Stimulated activated CD8-positive, alpha-beta memory T cell treated with anti-CD3 and anti-CD28 coated beads, Interleukin-4, amount 100 ng/mL, for 4 hours (primary cell): ENCODE results near the gene SELENOO.
"Not testable (repeated sequence)": the region's sequence is repeated elsewhere in the genome, so short reads cannot be mapped to it uniquely, and the experiment has no call there.

Source experiments
- DNase-seq, 2 donors: peaks; one replicate each; pipeline ENCODE4 v3.0.0-alpha.2; 2020; ENCODE audit warnings: low read depth in 2 of 2, low spot score in 1 of 2

Gene SELENOO

GRCh38 chr22:50198624-50199017, 2.2 kb upstream of the SELENOO start:
- DNase-seq = no peak

DNA sequence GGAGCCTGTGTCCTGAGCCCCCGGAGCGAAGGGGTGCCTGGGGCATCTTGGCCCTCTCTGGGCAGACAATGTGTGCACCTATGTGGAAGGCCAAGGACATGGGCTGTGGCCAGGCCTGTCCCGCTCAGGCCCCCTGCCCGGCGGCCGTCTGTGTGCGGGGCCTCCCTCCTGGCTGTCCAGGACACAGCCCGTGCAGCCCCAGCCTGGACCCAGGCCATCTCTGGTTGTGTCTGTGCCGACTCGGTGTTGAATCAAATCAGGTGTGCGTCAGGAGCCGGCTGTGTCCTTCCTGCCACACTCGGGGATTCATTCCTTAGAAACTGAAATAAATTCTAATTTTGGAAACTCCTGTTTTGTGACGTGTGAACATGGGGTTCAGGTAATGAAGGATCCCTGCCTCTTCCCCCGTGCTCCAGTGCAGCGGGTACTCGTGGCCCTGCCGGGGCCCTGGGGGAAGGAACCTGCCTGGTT, 1.5 kb upstream of the SELENOO start:
- DNase-seq = no peak

DNA sequence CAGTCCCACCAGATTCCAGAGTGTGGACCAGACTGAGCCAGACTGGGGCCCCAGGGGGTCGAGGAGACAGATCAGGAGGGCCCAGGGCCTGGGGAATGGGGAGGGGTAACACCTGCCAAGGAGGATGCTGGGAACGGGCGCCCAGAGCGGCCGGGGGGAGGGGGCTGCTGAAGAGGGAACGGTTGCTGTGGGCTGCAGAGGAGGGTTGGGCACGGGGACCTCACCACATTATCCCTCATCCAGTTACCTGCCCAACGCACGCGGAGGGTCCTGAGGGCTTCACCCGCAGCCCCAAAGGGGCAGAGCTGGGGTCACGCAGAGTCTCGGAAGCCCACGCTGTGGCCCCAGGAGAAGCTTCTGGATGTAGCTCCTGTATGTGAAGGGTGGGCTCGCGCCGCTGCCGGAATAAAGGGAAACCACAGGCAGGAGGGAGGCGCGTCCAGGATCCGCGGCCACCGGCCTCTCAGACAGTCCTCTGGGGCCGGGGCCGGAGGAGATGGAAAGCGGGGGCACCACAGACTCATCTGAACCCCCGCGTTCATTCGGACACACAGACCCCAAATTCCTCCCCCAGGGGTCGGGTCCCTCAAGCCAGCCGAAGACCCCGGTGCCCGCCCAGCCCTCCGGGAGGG, 866 bp upstream of the SELENOO start:
- DNase-seq = no peak

GRCh38 chr22:50201191-50202129, 649 bp downstream of the SELENOO start:
- no peak for DNase-seq

DNA sequence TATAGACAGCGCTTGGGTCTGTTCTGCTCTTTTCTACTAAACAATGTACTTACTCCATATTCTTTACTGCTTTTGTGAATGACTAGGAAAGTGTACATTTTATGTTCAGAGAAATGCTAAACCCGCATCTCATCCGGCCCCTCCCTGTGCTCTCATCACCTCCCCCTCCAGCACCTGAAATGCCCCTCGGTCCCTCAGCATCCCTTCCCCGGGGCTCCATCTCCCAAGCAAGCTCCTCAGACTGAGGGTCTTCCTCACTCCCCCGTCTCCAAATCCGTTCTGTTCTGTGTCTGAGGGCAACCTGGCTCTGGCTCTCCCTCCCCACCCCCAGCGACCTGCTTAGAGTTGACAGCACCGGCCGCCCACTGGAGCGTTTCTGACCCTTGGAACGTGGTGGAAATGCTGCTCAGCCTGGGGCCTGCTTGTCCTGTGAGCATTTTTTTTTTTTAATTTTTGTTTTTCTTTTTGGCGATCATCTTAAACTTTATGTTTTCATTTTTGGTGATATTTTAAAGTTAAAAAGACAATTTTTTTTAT, 1.4 kb downstream of the SELENOO start:
- no peak for DNase-seq

- no peak for DNase-seq
Measured at GRCh38 chr22:50203288-50203687, 2.5 kb downstream of the SELENOO start.

GRCh38 chr22:50204571-50204970, 3.8 kb downstream of the SELENOO start:
- DNase-seq = no peak

DNA sequence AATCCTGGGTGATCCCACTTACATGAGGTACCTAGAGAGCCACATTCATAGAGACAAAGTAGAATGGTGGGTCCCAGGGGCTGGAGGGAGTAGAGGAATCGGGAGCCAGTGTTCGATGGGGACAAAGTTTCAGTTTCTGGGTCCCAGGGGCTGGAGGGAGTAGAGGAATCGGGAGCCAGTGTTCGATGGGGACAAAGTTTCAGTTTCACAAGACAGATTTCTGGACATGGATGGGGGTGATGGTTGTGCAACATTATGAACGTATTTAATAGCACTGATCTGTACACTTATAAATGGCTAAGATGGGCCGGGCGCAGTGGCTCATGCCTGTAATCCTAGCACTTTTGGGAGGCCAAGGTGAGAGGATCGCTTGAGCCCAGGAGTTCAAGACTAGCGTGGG, 4.2 kb downstream of the SELENOO start:
- DNase-seq = not testable (repeated sequence)

DNA sequence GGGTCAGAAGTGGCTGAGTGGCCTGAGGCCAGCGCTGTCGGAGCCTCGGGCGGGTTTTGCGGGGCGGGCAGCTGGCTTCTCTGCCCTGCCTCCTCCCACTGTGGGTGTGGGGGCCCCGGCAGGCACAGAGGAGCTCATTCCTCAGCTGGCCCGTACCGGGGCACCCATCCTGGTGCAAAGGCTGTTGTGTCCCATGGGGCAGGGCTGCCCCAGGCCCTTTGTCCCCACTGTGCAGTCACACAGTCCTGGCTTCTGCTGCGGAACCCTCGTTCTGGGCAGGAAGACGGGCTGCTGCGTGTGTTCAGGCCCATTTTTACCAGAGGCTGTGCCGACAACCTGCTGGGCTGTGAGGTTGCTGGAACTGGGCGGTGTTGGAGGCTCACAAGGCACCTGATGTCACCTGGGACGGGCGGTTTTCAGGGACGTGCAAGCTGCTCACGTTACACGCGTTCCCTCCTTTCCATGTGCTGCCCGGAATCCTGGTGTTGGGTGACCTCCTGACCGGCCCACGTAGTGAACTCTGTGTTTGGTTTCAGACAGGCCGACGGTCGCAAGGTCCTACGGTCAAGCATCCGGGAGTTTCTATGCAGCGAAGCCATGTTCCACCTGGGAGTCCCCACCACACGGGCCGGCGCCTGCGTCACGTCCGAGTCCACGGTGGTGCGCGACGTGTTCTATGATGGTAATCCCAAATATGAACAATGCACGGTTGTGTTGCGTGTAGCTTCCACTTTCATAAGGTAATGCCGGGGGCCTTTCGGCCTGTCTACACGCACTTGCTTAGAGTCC, 5.2 kb downstream of the SELENOO start:
- no peak for DNase-seq

DNA sequence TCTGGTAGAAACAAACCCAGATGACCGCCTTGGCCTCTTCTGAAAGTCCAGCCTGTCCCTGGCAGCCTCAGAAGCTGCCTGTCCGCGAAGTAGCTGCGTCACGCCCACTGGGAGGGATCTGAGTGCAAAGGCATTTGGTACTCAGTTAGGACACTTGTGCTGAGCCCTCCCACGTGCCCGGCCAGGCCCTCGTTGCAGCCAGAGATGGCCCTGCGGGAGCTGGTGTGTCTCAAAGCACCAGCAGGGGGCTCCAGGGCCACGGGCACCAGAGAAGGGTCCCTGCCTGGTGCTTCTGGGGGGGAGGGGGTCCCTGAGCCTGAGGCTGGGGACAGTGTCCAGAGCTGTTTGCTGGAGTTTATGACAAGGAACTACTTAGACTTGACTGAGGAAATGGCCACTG, 5.8 kb downstream of the SELENOO start:
- DNase-seq = no peak

GRCh38 chr22:50207383-50208140, 6.8 kb downstream of the SELENOO start:
- DNase-seq = no peak

DNA sequence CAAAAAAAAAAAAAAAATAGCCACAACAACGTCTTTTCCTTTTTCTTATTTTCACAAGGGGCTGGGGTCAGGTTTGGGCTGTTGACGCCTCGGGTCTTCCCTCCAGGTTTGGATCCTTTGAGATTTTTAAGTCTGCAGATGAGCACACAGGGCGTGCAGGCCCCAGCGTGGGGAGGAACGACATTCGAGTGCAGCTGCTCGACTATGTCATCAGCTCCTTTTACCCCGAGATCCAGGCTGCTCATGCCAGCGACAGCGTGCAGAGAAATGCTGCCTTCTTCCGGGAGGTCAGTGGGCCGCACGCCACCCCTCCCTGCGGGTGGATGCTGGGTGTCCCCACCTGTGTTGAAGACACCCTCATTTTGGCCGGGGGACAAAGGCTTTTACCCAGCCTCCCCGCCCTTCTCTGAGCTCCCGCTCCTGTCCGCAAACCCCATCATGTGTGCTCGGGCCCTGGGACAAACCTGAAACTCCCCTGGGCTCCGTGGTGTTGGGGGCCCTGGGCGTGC, 7.7 kb downstream of the SELENOO start:
- no peak for DNase-seq

GRCh38 chr22:50208939-50209892, 8.4 kb downstream of the SELENOO start:
- no peak for DNase-seq

- peak; percentile 33 to 45 for DNase-seq
Measured at GRCh38 chr22:50209893-50210292, 9.1 kb downstream of the SELENOO start.

- no peak for DNase-seq
Measured at GRCh38 chr22:50210378-50211139, 9.7 kb downstream of the SELENOO start.

DNA sequence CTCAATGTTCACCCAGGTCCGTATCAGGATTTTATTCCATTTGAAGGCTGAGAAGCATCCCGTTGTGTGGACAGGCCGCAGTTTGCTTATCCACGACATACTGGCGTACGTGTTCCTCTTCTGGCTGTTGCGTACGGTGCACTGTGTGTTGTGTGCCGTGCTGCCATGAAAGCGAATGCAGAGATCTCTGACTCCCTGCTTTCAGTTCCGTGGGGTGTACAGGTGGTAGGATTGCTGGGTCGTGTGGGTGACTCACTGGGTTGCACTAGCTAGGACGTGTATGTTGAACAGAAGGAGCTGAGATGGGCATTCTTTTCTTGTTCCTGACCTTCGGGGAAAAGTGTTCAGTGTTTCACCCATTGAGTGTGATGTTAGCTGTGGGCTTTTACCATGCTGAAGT, 10.3 kb downstream of the SELENOO start:
- no peak for DNase-seq

- no peak for DNase-seq
Measured at GRCh38 chr22:50213263-50213662, 12.5 kb downstream of the SELENOO start.

DNA sequence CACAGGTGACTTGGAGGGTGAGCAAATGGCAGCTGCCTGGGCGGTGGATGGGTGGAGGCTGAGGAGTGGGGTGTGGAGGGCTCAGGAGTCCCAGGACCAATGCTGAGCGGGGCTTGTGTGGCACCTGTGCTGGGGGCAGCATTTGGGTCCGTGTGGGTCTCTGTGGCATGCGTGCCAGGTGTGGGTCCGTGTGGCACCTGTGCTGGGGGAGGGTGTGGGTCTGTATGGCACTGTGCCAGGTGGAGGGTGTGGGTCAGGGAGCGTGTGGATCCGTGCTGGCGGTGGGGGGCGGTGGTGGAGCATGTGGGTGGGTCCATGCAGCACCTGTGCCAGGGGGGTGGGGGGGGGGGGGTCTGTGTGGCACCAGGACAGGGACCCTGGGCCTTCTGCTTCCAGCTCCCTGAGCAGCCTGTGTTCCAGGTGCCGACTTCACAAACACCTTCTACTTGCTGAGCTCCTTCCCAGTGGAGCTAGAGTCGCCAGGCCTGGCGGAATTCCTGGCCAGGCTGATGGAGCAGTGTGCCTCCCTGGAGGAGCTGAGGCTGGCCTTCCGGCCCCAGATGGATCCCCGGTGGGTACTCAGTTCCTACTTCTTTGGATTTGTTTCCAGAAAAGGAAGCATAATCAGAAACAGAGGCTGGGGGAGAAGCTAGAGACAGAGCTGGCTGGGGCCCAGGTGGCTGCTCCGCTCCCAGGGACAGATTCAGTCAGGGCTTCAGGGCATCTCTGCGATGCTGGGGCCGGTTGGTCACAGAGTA, 14.7 kb downstream of the SELENOO start:
- no peak for DNase-seq
